Peyer's patch (tissue), 4 donors: ENCODE results near the gene RAB31.

Experiments used
- CTCF ChIP-seq, 6 experiments: fragments of 450-650 bp in 4 of 6; fragments of 200-600 bp in 2 of 6; sonication (generic) in 1 of 6; IDR thresholded peaks; one replicate each; pipeline ENCODE4 v1.5.1; 2017 to 2019; ENCODE audit warnings: antibody characterized with exemption in 6 of 6, mild to moderate bottlenecking in 3 of 6, moderate library complexity in 1 of 6
- POLR2A ChIP-seq, 2 donors: fragments of 450-650 bp; IDR thresholded peaks; one replicate each; pipeline ENCODE4 v1.5.1; 2017; ENCODE audit warnings: antibody characterized with exemption in 2 of 2, mild to moderate bottlenecking in 2 of 2, moderate library complexity in 2 of 2

- TF ChIP-seq POLR2A (IDR thresholded peaks at IDR 0.05) (no peak), CTCF (IDR thresholded peaks at IDR 0.05) (no peak)
Measured at GRCh38 chr18:9810994-9811705, 103.0 kb downstream of the RAB31 start.
